ENCODE measurements around the gene STX4.

STX4 gene

DNA sequence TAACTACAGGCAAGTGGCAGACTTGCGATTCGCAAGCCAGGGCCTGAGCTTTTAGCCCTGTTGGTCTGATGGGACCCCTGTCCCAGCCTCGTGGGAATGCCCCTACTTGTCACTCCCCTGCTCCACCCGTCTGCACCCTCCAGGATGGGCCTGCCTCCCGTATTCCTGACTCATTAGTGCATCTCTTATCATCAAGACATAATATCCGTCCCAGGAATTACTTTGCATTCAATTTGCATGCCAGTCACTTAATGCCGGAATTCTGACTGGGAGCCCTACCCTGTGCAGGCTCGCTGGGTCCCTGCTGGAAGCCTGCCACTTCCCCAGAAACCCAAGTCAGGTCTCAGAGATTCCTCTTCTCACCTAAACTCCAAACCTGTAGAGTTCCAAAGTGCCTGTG is 52.1 kb downstream of the STX4 start:
- DNase-seq = no peak

DNA sequence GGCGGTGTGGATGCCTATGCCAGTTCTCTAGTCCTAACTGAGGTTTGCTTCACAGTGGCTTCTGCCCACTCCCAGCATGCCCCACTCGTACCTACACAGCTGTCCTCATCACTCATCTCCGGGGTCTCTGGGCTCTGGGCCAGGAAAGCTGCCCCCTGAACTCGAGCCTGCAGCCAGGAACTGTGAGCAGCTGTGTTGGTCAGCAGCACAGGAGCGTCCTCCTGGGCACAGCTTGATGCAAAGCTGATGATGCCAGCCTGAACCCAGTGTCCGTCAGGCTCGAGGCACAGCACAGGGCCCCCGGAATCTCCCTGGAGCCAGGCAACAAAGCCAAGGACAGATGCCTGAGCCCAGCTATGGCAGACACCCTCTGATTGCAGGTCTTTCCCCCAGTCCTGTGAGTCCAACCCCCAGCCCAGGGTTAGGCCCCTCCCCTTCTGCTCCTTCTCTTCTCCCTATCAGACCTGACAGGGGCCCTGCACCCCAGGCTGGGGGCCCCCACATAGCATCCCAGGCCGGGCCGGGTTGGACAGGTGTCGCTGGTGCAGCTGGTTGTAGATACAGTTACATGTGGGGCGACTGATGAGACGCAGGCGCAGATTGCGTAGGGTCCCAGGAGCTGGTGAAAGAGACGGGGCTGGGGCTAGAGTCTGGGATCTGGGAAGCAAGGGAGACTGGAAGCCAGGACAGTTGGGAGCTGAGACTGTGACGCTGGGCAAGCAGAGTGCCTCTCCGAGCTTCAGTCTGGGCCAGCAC is 52.7 kb downstream of the STX4 start:
- DNase-seq = no peak

DNA sequence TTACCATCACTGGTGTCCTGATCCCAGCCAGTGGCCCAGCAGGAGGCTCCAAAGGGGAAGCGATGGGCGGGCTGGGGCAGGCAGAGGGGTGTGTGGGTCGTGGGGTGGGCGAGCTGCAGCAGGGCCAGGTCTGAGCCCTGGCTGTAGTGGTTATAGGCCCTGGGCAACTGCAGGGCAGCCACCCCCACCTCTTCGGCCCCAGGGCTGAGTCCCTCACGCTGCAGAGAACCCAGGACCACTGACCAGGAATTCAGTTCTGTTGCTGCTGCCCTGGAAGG is 53.2 kb downstream of the STX4 start:
- no peak for DNase-seq

DNA sequence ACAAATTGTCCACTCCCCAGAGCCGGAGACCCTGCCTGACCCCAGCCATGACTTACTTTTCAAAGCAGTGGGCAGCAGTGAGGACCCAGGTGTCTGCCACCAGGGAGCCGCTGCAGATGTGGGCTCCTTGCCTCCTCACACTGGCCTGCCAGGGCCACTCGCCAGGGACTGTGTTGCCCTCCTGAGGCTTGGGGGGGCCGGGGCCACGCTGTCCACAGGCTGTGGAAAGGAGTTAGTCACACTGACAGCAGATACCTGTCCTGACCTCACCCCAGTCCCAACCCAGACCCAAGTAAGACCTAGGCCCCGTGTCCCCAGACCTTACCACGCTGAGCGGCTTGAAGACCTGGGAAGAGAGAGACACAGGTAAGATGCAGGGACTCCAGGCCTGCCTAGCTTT is 54.1 kb downstream of the STX4 start:
- DNase-seq = no peak

DNA sequence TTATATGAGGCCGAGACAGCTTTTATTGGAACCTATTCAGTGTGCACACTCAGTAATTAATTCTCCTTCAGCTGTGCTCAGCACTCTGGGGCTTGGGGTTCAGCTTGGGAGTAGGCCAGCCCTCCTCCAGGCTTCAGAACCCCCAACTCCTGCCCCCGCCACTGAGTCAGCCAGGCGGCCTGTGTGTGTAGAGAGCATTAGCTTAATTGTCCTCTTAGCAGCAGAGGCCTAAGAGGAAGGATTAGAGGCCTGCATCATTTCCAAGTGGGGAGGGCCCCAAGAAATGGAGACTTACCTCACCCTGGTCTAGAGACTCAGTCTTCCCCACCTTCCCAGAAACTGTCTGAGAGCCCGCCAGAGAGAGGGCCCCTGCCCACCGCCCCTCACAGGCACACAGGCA is 54.6 kb downstream of the STX4 start:
- DNase-seq = no peak

DNA sequence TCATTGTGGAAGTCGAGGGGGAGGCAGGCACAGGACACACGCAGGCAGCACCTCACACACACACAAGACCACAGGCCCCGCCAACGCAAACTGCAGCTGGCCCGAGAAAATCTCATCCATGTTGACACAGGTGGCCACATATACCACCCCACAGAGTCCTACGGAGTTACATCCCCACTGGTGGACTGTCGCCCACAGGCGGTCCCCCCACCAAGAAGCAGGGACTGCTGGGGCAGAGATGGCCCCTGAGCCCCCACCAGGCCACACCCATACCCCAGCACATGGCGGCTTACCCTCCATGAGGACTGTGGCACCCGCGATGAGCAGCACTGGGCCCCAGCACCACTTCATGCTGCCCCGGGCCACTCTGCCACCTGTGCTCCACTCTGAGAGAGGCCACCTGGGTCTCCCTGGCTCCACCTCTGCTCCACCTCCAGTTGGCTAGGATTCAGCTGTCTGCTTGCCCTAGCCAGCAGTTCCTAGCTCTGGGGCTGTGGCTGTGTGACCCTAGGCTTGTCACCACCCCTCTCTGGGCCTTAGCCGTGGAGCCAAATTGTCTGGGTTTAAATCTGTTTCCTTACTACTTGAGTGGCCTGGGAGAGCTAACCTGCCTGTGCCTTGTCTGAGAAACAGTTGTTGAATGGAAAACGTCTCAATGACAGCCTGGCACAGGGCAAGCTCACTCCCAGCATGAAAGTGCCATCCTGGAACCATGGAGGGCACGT is 55.3 kb downstream of the STX4 start, which contains the start of gene PRSS53:
Gene PRSS53 (minus strand): TSS at position 485 of the 725 bp plus-strand sequence. CDS start 134 bp downstream, at position 351.
- DNase-seq = no peak

DNA sequence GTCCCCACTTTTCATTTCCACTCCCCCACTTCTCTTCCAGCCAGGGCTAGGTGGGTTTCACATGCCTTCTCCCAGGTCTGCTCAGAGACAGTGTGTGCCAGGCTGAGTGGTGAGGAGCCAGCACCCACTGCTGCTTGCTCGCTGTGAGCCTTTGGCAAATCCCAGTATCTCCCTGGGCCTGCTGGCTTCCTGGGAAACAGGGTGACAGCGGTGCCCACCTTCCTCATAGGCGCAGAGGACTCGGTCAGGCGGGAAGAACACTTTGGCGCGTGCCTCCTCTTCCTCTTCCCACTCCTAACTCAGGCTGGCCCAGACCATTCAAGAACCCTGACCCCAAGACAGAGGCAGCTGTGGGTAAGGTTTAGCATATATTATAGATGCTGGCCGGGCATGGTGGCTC is 55.8 kb downstream of the STX4 start:
- DNase-seq = no peak
